K562 (cell line): Measurements from ENCODE around the gene PPP1R9B.

Experiments used
- CBX2 ChIP-seq: fragments of 200-600 bp; sonication (generic); IDR thresholded peaks from one replicate; pipeline ENCODE4 v1.6.1; 2012; ENCODE audit warnings: mild to moderate bottlenecking, low read length, inconsistent platforms; ENCODE audit not compliant: insufficient read depth, poor library complexity, severe bottlenecking
- ERF ChIP-seq: fragments of 450-650 bp; formaldehyde crosslinking; IDR thresholded peaks from 2 replicates; pipeline ENCODE4 v1.4.0; 2020; ENCODE audit warnings: mild to moderate bottlenecking, mixed read lengths
- MIER1 ChIP-seq: fragments of 450-650 bp; IDR thresholded peaks from 2 replicates; pipeline ENCODE4 v1.6.1; 2016; ENCODE audit warnings: antibody characterized with exemption, mild to moderate bottlenecking, low read depth
- NR3C1 ChIP-seq: sonication (generic); formaldehyde crosslinking; IDR thresholded peaks from 2 replicates; pipeline ENCODE4 v1.8.1; 2022; ENCODE audit warnings: missing genetic modification reagents
- RBM17 ChIP-seq: fragments of 200-400 bp; formaldehyde crosslinking; IDR thresholded peaks from 2 replicates; pipeline ENCODE4 v1.6.1; 2017; ENCODE audit warnings: low read depth, mild to moderate bottlenecking, low read length, borderline replicate concordance
- SMAD4 ChIP-seq: fragments of 250-450 bp; sonication (Bioruptor Pico); conservative IDR thresholded peaks from 2 replicates; pipeline ENCODE4 v1.8.0; 2021; ENCODE audit warnings: inconsistent platforms, mild to moderate bottlenecking, moderate library complexity
- TCF7L2 ChIP-seq: fragments of 150-350 bp; IDR thresholded peaks from 2 replicates; pipeline ENCODE4 v1.6.1; 2016; ENCODE audit warnings: low read depth, mild to moderate bottlenecking, low read length, moderate library complexity
- TFAM ChIP-seq: fragments of 250-450 bp; sonication (Bioruptor Pico); conservative IDR thresholded peaks from 2 replicates; pipeline ENCODE4 v1.5.0; 2021; ENCODE audit warnings: mild to moderate bottlenecking, moderate library complexity
- ZNF274 ChIP-seq: IDR thresholded peaks from 2 replicates; pipeline ENCODE4 v1.6.1; 2011; ENCODE audit warnings: low read depth, mild to moderate bottlenecking, low read length, moderate library complexity, borderline replicate concordance
- TF ChIP-seq, protein P1 (sequence below), 3 experiments: IDR thresholded peaks in 2 of 3; conservative IDR thresholded peaks in 1 of 3; 2 replicates each; pipeline ENCODE4 v1.5.1; 2011 to 2012; ENCODE audit warnings: low read length in 3 of 3, mild to moderate bottlenecking in 3 of 3, control low read depth in 2 of 3, improper control_type of control experiment in 1 of 3, inconsistent platforms in 1 of 3, low read depth in 1 of 3, mixed read lengths in 1 of 3, moderate library complexity in 1 of 3; ENCODE audit not compliant: insufficient read depth in 2 of 3
- TF ChIP-seq, protein P2 (sequence below): fragments of 250-450 bp; sonication (Bioruptor Pico); IDR thresholded peaks from 2 replicates; pipeline ENCODE4 v1.5.0; 2021; ENCODE audit warnings: mild to moderate bottlenecking, moderate library complexity

DNA sequence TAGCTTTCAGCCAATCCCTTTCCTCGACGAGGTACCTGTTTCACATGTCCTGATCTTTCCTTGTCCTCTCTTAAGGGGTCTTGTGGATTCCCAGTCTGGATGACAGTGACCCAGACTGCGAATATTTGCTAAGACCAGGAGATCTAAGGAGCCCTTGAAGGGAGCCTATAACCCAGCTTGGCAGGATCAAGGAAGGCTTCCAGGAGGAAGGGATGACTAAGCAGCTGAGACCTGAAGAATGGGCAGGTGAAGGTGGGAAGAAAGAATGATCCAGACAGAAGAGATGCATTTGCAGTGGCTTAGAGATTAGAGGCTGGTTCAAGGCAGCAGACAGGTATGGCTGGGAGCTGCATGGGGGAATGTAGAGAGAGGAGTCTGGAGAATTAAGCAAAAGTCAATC, 57.2 kb downstream of the PPP1R9B start:
- TF ChIP-seq NR3C1 (CRISPR knock-in tag) (no peak), SMAD4 (CRISPR knock-in tag) (no peak), RBM17 (no peak), TCF7L2 (no peak), ZNF274 (no peak), MIER1 (no peak), ERF (no peak), TFAM (CRISPR knock-in tag) (no peak), CBX2 (no peak)
- TF ChIP-seq, protein P1, sequence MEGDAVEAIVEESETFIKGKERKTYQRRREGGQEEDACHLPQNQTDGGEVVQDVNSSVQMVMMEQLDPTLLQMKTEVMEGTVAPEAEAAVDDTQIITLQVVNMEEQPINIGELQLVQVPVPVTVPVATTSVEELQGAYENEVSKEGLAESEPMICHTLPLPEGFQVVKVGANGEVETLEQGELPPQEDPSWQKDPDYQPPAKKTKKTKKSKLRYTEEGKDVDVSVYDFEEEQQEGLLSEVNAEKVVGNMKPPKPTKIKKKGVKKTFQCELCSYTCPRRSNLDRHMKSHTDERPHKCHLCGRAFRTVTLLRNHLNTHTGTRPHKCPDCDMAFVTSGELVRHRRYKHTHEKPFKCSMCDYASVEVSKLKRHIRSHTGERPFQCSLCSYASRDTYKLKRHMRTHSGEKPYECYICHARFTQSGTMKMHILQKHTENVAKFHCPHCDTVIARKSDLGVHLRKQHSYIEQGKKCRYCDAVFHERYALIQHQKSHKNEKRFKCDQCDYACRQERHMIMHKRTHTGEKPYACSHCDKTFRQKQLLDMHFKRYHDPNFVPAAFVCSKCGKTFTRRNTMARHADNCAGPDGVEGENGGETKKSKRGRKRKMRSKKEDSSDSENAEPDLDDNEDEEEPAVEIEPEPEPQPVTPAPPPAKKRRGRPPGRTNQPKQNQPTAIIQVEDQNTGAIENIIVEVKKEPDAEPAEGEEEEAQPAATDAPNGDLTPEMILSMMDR (IDR thresholded peaks at IDR 0.05 in 2 of 3, conservative IDR thresholded peaks at IDR 0.05 in 1 of 3; ENCODE audit: insufficient read depth in 2 of 3, low read depth in 1 of 3, low read length in 3 of 3) = no peak
- TF ChIP-seq, protein P2, sequence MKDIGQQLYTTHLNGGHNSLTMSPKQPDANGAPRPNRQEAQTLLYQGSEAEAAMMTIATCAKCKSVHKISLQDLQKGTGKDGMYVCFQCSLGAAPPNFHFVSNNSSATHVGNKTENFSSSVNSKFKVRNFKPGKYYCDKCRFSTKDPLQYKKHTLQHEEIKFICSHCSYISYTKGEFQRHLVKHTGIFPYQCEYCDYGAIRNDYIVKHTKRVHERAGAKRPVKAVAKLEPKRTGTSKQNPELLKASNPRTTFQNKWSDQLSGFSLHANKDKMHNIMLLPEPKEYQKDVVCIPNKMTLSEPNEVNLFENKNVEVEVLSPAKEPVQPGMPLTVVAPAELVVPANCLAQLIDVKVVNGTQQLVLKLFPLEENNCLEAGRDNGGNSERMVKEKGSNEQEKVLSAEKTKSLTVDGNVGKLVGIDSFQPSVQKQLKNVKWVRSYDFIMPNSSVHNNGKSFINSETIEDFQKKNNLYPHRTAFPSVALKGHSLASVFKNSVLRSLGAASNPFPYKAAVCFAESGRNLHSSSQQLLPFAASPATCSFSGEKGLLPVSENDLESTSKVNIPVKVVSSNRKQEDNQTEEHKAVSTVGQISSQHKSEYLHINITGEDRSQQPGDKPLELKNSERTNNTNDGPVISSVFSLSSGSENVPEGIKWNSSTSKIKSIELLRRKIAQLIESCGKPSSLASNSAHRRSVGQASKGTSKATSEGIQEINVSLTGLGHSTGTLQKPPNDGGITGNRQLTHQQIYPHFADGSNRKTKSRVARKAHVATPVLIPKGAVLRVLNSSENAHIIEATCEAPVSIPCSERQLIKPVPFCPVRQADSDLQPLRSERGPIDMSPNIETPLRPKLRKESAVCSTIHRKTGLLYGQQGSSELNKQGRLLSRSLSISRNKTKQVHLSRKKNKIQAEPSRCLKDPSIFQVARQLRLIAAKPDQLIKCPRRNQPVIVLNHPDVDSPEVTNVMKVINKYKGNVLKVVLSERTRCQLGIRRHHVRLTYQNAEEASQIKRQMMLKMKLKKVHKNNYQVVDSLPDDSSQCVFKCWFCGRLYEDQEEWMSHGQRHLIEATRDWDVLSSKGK = no peak
